Tibial nerve (tissue), 4 donors: ENCODE measurements around the gene SFTPD. TPM values are rescaled to one million over a fixed set of nuclear protein-coding genes. Genes with fewer than 3 reads are reported as not detected.
"Not testable (repeated sequence)": the region's sequence is repeated elsewhere in the genome, so short reads cannot be mapped to it uniquely, and the experiment has no call there.

ENCODE experiments used
- DNase-seq, 2 donors: peaks; one replicate each; pipeline ENCODE4 v3.0.0-alpha.2; 2019; ENCODE audit warnings: low spot score in 2 of 2
- H3K27ac ChIP-seq, 4 donors: fragments of 200-600 bp; sonication (generic) in 3 of 4; one replicate each; pipeline ENCODE4 v1.5.1; 2017 to 2019; ENCODE audit warnings: mild to moderate bottlenecking in 1 of 4
- H3K27me3 ChIP-seq, 2 donors: fragments of 200-600 bp; sonication (generic) in 1 of 2; one replicate each; pipeline versions ENCODE4 v1.5.1 to v1.6.0; 2017 to 2019
- H3K36me3 ChIP-seq, 3 donors: fragments of 200-600 bp; sonication (generic); one replicate each; pipeline ENCODE4 v1.5.1; 2018 to 2019
- H3K4me1 ChIP-seq, 4 donors: fragments of 200-600 bp; sonication (generic) in 3 of 4; one replicate each; pipeline ENCODE4 v1.5.1; 2017 to 2019
- H3K4me3 ChIP-seq, 4 donors: fragments of 200-600 bp; sonication (generic) in 3 of 4; one replicate each; pipeline ENCODE4 v1.5.1; 2017 to 2019; ENCODE audit warnings: mild to moderate bottlenecking in 1 of 4, moderate library complexity in 1 of 4
- H3K9me3 ChIP-seq, 4 donors: fragments of 200-600 bp; sonication (generic) in 3 of 4; one replicate each; pipeline ENCODE4 v1.5.1; 2017 to 2019
- CTCF ChIP-seq, 5 experiments: fragments of 200-600 bp in 3 of 5; fragments of 450-650 bp in 2 of 5; sonication (generic) in 3 of 5; IDR thresholded peaks; one replicate each; pipeline ENCODE4 v1.5.1; 2016 to 2019; ENCODE audit warnings: antibody characterized with exemption in 5 of 5, mild to moderate bottlenecking in 3 of 5, moderate library complexity in 2 of 5
- EP300 ChIP-seq, 2 donors: sonication (generic); formaldehyde crosslinking; IDR thresholded peaks; one replicate each; pipeline ENCODE4 v1.6.1; 2017; ENCODE audit warnings: antibody characterized with exemption in 2 of 2, mild to moderate bottlenecking in 1 of 2
- POLR2A ChIP-seq, 2 donors: fragments of 450-650 bp; IDR thresholded peaks; one replicate each; pipeline ENCODE4 v1.6.1; 2017; ENCODE audit warnings: antibody characterized with exemption in 2 of 2, mild to moderate bottlenecking in 2 of 2, moderate library complexity in 2 of 2
- WGBS, 2 donors: methylation state at CpG; one replicate each; pipeline ENCODE4 v1.1.5; 2018; 5-methylcytosine and 5-hydroxymethylcytosine counted together
- total RNA-seq, 4 donors: library from RNA; depleted of rRNA; stranded (reverse); fragments of >200 nt; gene quantifications; one replicate each; pipeline ENCODE4 v1.1.0, GENCODE V29; 2016

SFTPD gene
- total RNA-seq, 4 donors from 2014 or later, result 1.5 to 2.5 TPM; not detected in 2

GRCh38 chr10:79910836-79911235 lies 38.1 kb downstream of the SFTPD start:
- no peaks in the 10 kb centered on the region for H3K27me3 ChIP-seq
- H3K4me3 ChIP-seq, result no peak overlapping the region
- no peaks in the 10 kb centered on the region for H3K36me3 ChIP-seq
- H3K4me1 ChIP-seq, result no peaks in the 10 kb centered on the region
- H3K27ac ChIP-seq, result no peak overlapping the region
- TF ChIP-seq CTCF (IDR thresholded peaks at IDR 0.05) (no peak), POLR2A (IDR thresholded peaks at IDR 0.05) (no peak), EP300 (IDR thresholded peaks at IDR 0.05) (no peak)
- 80 to 82% methylated on average over 2 of the region's 2 CpGs for whole genome bisulfite sequencing, 2 donors
- DNase-seq, result no peak
- H3K9me3 ChIP-seq, result no peaks in the 10 kb centered on the region

- Histone ChIP-seq H3K4me3 (no peak overlapping the region), H3K36me3 (no peaks in the 10 kb centered on the region), H3K4me1 (no peaks in the 10 kb centered on the region), H3K27me3 (no peaks in the 10 kb centered on the region), H3K27ac (no peak overlapping the region), H3K9me3 (no peaks in the 10 kb centered on the region)
- no peak for DNase-seq
- TF ChIP-seq POLR2A (IDR thresholded peaks at IDR 0.05) (no peak), CTCF (IDR thresholded peaks at IDR 0.05) (no peak), EP300 (IDR thresholded peaks at IDR 0.05) (no peak)
- WGBS, 2 donors, result 78 to 82% methylated on average over 3 of the region's 3 CpGs
Observed at GRCh38 chr10:79910344-79910743, 38.6 kb downstream of the SFTPD start.

GRCh38 chr10:79905322-79906314 lies 43.3 kb downstream of the SFTPD start:
- DNase-seq, result no peak
- 31 to 34% methylated on average over 10 of the region's 10 CpGs for WGBS, 2 donors
- H3K4me1 ChIP-seq, result peaks cover 0 to 5% (median 2%) of the 10 kb centered on the region in 4 donors
- TF ChIP-seq CTCF (IDR thresholded peaks at IDR 0.05) (no peak), EP300 (IDR thresholded peaks at IDR 0.05) (no peak), POLR2A (IDR thresholded peaks at IDR 0.05) (no peak)
- H3K4me3 ChIP-seq, result peak overlapping the region; percentile 34 to 65 (median 50)
- no peaks in the 10 kb centered on the region for H3K36me3 ChIP-seq
- no peaks in the 10 kb centered on the region for H3K9me3 ChIP-seq
- peak overlapping the region in 3 of 4 donors; percentile 36 to 67 (median 50) for H3K27ac ChIP-seq
- H3K27me3 ChIP-seq, result no peaks in the 10 kb centered on the region

GRCh38 chr10:79904671-79905321 lies 44.1 kb downstream of the SFTPD start:
- Histone ChIP-seq H3K4me1 (peaks cover 0 to 5% (median 2%) of the 10 kb centered on the region in 4 donors), H3K4me3 (peak overlapping the region; percentile 34 to 65 (median 50)), H3K9me3 (no peaks in the 10 kb centered on the region), H3K27me3 (no peaks in the 10 kb centered on the region), H3K27ac (peak overlapping the region in 3 of 4 donors; percentile 36 to 67 (median 50)), H3K36me3 (no peaks in the 10 kb centered on the region)
- peak; percentile 23 to 40 for DNase-seq
- TF ChIP-seq EP300 (IDR thresholded peaks at IDR 0.05) (peak in 1 of 2 donors; percentile 5), POLR2A (IDR thresholded peaks at IDR 0.05) (no peak)
- WGBS, 2 donors, result 1% methylated on average over 45 to 57 of the region's 58 CpGs

GRCh38 chr10:79901571-79901970 lies 47.3 kb downstream of the SFTPD start:
- H3K9me3 ChIP-seq, H3K36me3 ChIP-seq, H3K4me3 ChIP-seq, DNase-seq, H3K4me1 ChIP-seq, H3K27me3 ChIP-seq, H3K27ac ChIP-seq: not testable (repeated sequence)
- 78 to 81% methylated on average over 1 of the region's 1 CpG for WGBS, 2 donors
